Measurements from ENCODE around the gene MACROD1. TPM values are rescaled to one million over a fixed set of nuclear protein-coding genes. Genes with fewer than 3 reads are reported as not detected.
A peak's percentile ranks its signal among the peaks of the same experiment; 100 is the strongest.

The MACROD1 gene
- total and polyA plus RNA-seq, 7 donors = 147 to 281 (median 180) TPM

- H3K9me3 ChIP-seq = no peaks in the 10 kb centered on the region
- intact Hi-C loops (cut with DNase I) = no loop called here
Measured at GRCh38 chr11:64107303-64107702, 58.6 kb downstream of the MACROD1 start.

GRCh38 chr11:64104632-64105031 is 61.3 kb downstream of the MACROD1 start:
- Histone ChIP-seq H3K4me3 (no peak overlapping the region), H3K27ac (no peak overlapping the region), H3K9me3 (no peaks in the 10 kb centered on the region), H3K4me1 (peaks cover 52% of the 10 kb centered on the region), H3K27me3 (ENCODE audit: insufficient read depth in 3 of 3, low read length in 2 of 3) (no peaks in the 10 kb centered on the region), H3K36me3 (ENCODE audit: insufficient read depth in 1 of 2, low read depth in 1 of 2) (no peaks in the 10 kb centered on the region)
- 76 to 82% (median 78%) methylated on average over 5 of the region's 5 CpGs for WGBS, 3 donors
- ATAC-seq (peak in 1 of 4 donors; percentile 47), DNase-seq (no peak)
- TF ChIP-seq CTCF (IDR thresholded peaks at IDR 0.05) = no peak
- intact Hi-C loops (cut with DNase I) = loop anchor here in 1 of 2 donors (5.0 kb wide), 1 partner anchor 43 kb away; no protein-coding TSS in a partner anchor

More at GRCh38 chr11:64107303-64107702, 58.6 kb downstream of the MACROD1 start:
- peaks cover 36% of the 10 kb centered on the region for H3K4me1 ChIP-seq
- DNase-seq = no peak
- H3K27me3 ChIP-seq (ENCODE audit: insufficient read depth in 3 of 3, low read length in 2 of 3) = no peaks in the 10 kb centered on the region
- TF ChIP-seq CTCF (IDR thresholded peaks at IDR 0.05) = no peak
- H3K4me3 ChIP-seq = no peak overlapping the region
- ATAC-seq = no peak
- H3K27ac ChIP-seq = no peak overlapping the region
- no peaks in the 10 kb centered on the region for H3K36me3 ChIP-seq (ENCODE audit: insufficient read depth in 1 of 2, low read depth in 1 of 2)
- 80 to 95% (median 91%) methylated on average over 9 of the region's 9 CpGs for WGBS, 3 donors

GRCh38 chr11:64103277-64103985 is 62.5 kb downstream of the MACROD1 start:
- DNase-seq = no peak
- H3K4me1 ChIP-seq = peaks cover 60% of the 10 kb centered on the region

GRCh38 chr11:64102005-64102738 is 63.7 kb downstream of the MACROD1 start:
- Histone ChIP-seq H3K9me3 (no peaks in the 10 kb centered on the region), H3K36me3 (ENCODE audit: insufficient read depth in 1 of 2, low read depth in 1 of 2) (no peaks in the 10 kb centered on the region), H3K4me3 (peak overlapping the region; percentile 38), H3K4me1 (peaks cover 59% of the 10 kb centered on the region), H3K27me3 (ENCODE audit: insufficient read depth in 3 of 3, low read length in 2 of 3) (no peaks in the 10 kb centered on the region), H3K27ac (peak overlapping the region; percentile 66)
- DNase-seq = peak; percentile 56 to 76
- ATAC-seq = peak; percentile 62 to 87 (median 77)
- intact Hi-C loops (cut with DNase I) = loop anchor here in 1 of 2 donors (2.0 to 5.0 kb wide), 2 partner anchors 45 to 65 kb away; no protein-coding TSS in a partner anchor
- no peak for TF ChIP-seq CTCF (IDR thresholded peaks at IDR 0.05)
- 27 to 53% (median 38%) methylated on average over 15 of the region's 15 CpGs for WGBS, 3 donors

More at GRCh38 chr11:64103277-64103985, 62.5 kb downstream of the MACROD1 start:
- intact Hi-C loops (cut with DNase I) = loop anchor here in 1 of 2 donors (2.0 to 5.0 kb wide), 2 partner anchors 44 to 67 kb away; no protein-coding TSS in a partner anchor
- Histone ChIP-seq H3K27me3 (ENCODE audit: insufficient read depth in 3 of 3, low read length in 2 of 3) (no peaks in the 10 kb centered on the region), H3K9me3 (no peaks in the 10 kb centered on the region), H3K4me3 (no peak overlapping the region), H3K36me3 (ENCODE audit: insufficient read depth in 1 of 2, low read depth in 1 of 2) (no peaks in the 10 kb centered on the region), H3K27ac (peak overlapping the region; percentile 66)
- 84 to 89% (median 87%) methylated on average over 13 of the region's 13 CpGs for WGBS, 3 donors
- no peak for ATAC-seq
- TF ChIP-seq CTCF (IDR thresholded peaks at IDR 0.05) = no peak

All from psoas muscle (tissue), 8 donors.